ENCODE results near the gene RSL24D1.
"Not testable (repeated sequence)": the region's sequence is repeated elsewhere in the genome, so short reads cannot be mapped to it uniquely, and the experiment has no call there.

Gene RSL24D1

DNA sequence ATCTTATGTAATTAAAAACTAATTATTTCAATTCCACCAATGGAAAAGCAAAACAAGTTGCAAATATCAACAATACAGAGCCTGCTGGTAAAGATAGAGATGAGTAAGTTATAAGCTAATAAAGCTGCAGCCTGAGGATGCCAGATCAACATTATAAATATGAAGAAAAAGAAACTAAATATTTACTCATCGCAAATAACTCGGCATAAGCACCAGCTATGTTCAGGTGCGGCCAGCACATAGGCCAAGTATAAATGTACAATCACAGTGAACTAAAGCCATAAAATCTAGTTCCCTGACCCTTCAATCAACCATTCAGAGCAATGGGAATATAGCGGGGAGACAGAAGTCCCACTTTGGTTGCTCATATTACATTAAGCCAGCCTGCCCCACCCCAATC, 7.7 kb upstream of the RSL24D1 start:
- no peak for DNase-seq

- DNase-seq, result no peak
Measured at GRCh38 chr15:55202206-55202605, 5.5 kb upstream of the RSL24D1 start.

- DNase-seq, result no peak
Measured at GRCh38 chr15:55198706-55199105, 2.0 kb upstream of the RSL24D1 start.

DNA sequence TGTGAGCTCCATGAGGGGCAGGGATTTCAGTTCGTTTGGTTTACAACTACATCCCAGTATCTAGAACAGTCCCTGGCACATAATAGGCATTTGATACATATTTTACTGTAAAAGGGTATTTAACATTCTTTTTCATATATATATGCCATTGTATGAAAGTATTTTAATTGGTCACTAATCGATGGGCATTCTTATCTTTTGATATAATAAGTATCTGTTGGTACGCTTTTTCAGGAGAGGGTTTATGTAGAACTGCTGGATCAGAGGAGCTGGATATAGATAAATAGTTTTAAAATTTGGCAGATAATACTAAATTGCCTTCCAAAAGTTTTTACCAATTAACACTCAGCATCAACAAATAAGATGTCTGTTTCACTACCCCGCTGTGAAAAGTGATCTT, 978 bp upstream of the RSL24D1 start:
- DNase-seq, result no peak

- no peak for DNase-seq
Measured at GRCh38 chr15:55197362-55197705, 593 bp upstream of the RSL24D1 start.

GRCh38 chr15:55195996-55196395, 745 bp downstream of the RSL24D1 start:
- peak; percentile 17 to 49 for DNase-seq

DNA sequence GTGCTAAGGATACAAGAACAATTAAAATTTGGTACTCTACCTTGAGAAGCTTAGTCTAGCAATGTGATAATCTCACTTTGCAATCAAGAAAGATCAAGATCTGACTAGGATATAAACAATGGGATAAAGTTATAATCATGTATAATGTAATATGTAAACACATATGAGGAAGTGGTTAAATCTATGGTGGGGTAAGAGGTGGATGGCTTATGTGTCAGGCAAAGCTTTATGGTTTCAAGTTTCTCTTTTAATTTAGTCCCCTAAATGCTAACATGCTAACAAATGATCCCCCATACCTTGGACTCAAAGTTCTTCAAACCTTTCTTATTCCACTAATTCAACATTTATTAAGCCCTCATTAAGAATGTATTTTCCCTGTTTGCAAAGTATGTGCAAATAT, 2.5 kb downstream of the RSL24D1 start:
- DNase-seq, result peak; percentile 8 to 37

GRCh38 chr15:55186331-55186730, 10.4 kb downstream of the RSL24D1 start:
- DNase-seq, result no peak

DNA sequence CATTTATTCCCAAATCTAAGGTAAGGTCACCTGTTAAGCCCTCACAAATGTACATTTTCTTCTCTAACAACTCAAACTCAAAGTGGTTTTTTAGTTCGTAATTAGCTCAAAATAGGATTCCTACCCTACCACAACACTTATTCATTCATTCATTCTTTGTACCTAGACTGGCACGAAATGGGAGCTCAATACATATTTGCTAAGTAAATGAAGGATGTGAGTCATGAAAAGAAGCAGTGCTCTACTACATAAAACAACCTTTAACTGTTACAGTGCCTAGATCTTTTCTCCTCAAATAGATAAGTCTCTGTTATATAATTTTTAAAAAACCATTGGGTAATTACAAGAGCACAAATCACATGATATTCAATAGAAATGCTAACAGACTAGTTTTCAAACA, 13.1 kb downstream of the RSL24D1 start:
- no peak for DNase-seq

DNA sequence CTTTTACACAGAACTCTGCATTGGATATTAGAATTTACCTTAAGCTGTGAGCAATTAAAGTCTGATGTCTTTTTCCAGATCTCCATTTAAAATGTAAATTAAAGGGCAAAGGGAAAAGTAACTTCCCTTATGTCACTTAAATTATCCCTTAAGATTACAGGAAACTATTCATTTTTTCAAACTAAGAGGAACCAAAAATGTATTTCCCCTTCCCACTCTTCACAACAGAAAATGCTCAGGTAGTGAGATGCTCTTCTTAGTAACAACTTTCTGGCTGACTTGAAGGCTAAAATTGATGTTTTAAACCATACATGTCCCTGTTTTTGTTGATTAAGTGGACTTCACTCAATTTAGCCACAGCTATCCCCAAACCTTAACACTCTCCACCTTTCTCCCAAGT, 17.6 kb downstream of the RSL24D1 start:
- peak; percentile 17 to 46 for DNase-seq

GRCh38 chr15:55170361-55170760, 26.4 kb downstream of the RSL24D1 start:
- no peak for DNase-seq

DNA sequence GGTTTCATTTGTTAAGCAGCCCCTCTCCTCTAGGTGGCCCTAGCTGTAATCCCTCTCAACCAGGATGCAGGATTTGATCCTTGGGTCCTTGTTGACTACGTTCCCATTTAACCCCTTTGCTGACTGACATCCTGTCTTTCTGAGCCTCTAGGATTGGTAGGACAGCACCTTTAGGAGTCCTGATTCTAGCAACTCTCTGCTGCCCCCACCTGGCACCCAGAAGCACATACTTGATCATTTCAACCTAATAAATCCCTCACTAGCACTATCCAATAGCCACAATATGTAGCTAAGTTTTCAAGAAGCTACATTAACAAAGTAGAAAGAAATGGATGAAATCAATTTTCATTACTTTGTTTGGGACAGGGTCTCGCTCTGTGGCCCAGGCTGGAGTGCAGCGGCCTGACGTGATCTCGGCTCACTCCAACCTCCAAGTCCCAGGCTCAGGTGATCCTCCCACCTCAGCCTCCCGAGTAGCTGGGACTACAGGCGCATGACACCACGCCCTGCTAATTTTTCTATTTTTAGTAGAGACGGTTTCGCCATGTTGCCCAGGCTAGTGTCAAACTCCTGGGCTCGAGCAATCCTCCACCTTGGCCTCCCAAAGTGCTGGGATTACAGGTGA, 28.3 kb downstream of the RSL24D1 start:
- DNase-seq, result peak; percentile 56 to 75

DNA sequence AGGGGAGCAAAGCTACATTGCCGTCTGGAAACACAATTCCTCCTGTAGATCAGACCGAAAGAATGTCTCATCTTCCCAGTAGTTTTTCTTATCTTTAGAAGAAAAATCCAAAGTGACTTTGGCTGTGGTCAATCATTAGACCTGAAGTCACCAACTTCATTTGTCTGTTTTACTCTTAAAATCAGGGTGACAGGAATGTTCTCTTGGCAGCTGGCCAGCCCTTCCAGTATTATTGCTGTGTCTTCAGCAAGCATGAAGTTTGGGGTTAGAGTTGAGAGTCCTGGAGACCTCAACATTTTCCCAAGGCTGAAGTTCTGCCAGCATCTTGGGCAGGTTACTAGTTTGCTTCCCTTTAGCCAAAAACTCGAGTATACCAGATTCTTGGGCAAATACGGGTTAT, 32.5 kb downstream of the RSL24D1 start:
- DNase-seq, result no peak

GRCh38 chr15:55151631-55152030, 45.1 kb downstream of the RSL24D1 start:
- no peak for DNase-seq

GRCh38 chr15:55143132-55143531, 53.6 kb downstream of the RSL24D1 start:
- not testable (repeated sequence) for DNase-seq

DNA sequence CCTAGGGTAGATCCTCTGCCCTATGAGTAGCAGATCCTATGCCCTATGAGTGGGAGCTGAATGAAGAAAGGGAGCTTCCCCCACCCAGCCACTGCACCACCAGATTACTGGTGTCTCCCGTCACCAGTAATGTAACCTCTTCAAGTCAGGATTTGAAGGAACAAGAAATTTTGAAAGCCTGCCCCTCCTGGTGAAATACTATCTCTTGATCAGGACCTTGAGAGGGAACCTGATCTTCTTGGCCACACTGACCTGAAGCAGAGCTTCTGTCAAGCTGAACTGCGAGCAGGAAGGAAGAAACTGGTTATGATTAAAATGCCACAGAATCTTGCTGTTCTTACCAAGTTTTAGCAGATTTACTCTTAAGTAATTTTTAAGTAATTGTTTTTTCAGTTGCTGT, 62.8 kb downstream of the RSL24D1 start:
- no peak for DNase-seq

GRCh38 chr15:55132672-55133071, 64.1 kb downstream of the RSL24D1 start:
- DNase-seq, result no peak

All from inflammatory macrophage (primary cell).